H9 (cell line): ENCODE results near the gene PRUNE2. TPM values are rescaled to one million over a fixed set of nuclear protein-coding genes. Genes with fewer than 3 reads are reported as not detected.

Source experiments
- DNase-seq: peaks from one replicate; pipeline ENCODE4 v3.0.0-alpha.2; 2017
- H2AFZ ChIP-seq: one replicate; pipeline ENCODE4 v1.6.1; 2013; ENCODE audit warnings: mild to moderate bottlenecking, low read length, control low read depth, moderate library complexity
- H2AK5ac ChIP-seq: 2 replicates; pipeline ENCODE4 v1.6.1; 2013; ENCODE audit warnings: low read length, control low read depth, mixed read lengths; ENCODE audit not compliant: insufficient read length
- H2BK120ac ChIP-seq: one replicate; pipeline ENCODE4 v1.6.1; 2013; ENCODE audit warnings: low read depth, mild to moderate bottlenecking, low read length, control low read depth, inconsistent platforms; ENCODE audit not compliant: poor library complexity, severe bottlenecking
- H2BK12ac ChIP-seq: 2 replicates; pipeline ENCODE4 v1.6.1; 2013; ENCODE audit warnings: low read length, control low read depth, mixed read lengths, low read depth; ENCODE audit not compliant: insufficient read length
- H2BK15ac ChIP-seq: 2 replicates; pipeline ENCODE4 v1.6.1; 2013; ENCODE audit warnings: low read depth, low read length, control low read depth
- H2BK20ac ChIP-seq: one replicate; pipeline ENCODE4 v1.6.1; 2013; ENCODE audit warnings: low read depth, mild to moderate bottlenecking, low read length, control low read depth, inconsistent platforms; ENCODE audit not compliant: poor library complexity, severe bottlenecking
- H2BK5ac ChIP-seq: 2 replicates; pipeline ENCODE4 v1.6.1; 2013; ENCODE audit warnings: low read length, control low read depth, mixed read lengths; ENCODE audit not compliant: insufficient read length
- H3K14ac ChIP-seq: 2 replicates; pipeline ENCODE4 v1.6.1; 2013; ENCODE audit warnings: low read length, control low read depth; ENCODE audit not compliant: insufficient read depth
- H3K18ac ChIP-seq: 2 replicates; pipeline ENCODE4 v1.6.1; 2013; ENCODE audit warnings: low read depth, mild to moderate bottlenecking, mixed read lengths, low read length, control low read depth; ENCODE audit not compliant: insufficient read length
- H3K23ac ChIP-seq: 2 replicates; pipeline ENCODE4 v1.6.1; 2013; ENCODE audit warnings: low read length, control low read depth, mixed read lengths, low read depth; ENCODE audit not compliant: insufficient read length
- H3K23me2 ChIP-seq: 2 replicates; pipeline ENCODE4 v1.6.1; 2013; ENCODE audit warnings: low read depth, mild to moderate bottlenecking, mixed read lengths, low read length, control low read depth; ENCODE audit not compliant: insufficient read length, poor library complexity, severe bottlenecking
- H3K27ac ChIP-seq: 2 replicates; pipeline ENCODE4 v1.5.1; 2013; ENCODE audit warnings: low read length, control low read depth, mixed read lengths, low read depth; ENCODE audit not compliant: insufficient read length
- H3K27me3 ChIP-seq: 2 replicates; pipeline ENCODE4 v1.6.1; 2013; ENCODE audit warnings: low read length, control low read depth, inconsistent platforms; ENCODE audit not compliant: insufficient read depth
- H3K4ac ChIP-seq: 2 replicates; pipeline ENCODE4 v1.6.1; 2013; ENCODE audit warnings: low read depth, mild to moderate bottlenecking, control low read depth, inconsistent platforms, low read length, moderate library complexity
- H3K4me1 ChIP-seq: 2 replicates; pipeline ENCODE4 v1.6.1; 2013; ENCODE audit warnings: low read length, control low read depth, inconsistent platforms; ENCODE audit not compliant: insufficient read depth
- H3K4me2 ChIP-seq: 2 replicates; pipeline ENCODE4 v1.6.1; 2013; ENCODE audit warnings: low read length, control low read depth, mixed read lengths; ENCODE audit not compliant: insufficient read length, insufficient read depth
- H3K56ac ChIP-seq: 2 replicates; pipeline ENCODE4 v1.6.1; 2013; ENCODE audit warnings: low read depth, mild to moderate bottlenecking, mixed read lengths, low read length, control low read depth; ENCODE audit not compliant: insufficient read length
- H3K79me1 ChIP-seq: 2 replicates; pipeline ENCODE4 v1.6.1; 2013; ENCODE audit warnings: low read depth, mild to moderate bottlenecking, moderate library complexity, low read length, control low read depth, inconsistent platforms; ENCODE audit not compliant: insufficient read depth, poor library complexity, severe bottlenecking
- H3K79me2 ChIP-seq: 2 replicates; pipeline ENCODE4 v1.6.1; 2013; ENCODE audit warnings: low read length, control low read depth, inconsistent platforms; ENCODE audit not compliant: insufficient read depth
- H3K9ac ChIP-seq: 2 replicates; pipeline ENCODE4 v1.6.1; 2013; ENCODE audit warnings: low read length, control low read depth, mixed read lengths; ENCODE audit not compliant: insufficient read length; ENCODE audit errors: extremely low read depth
- H3K9me3 ChIP-seq: one replicate; pipeline ENCODE4 v1.6.1; 2013; ENCODE audit warnings: low read depth, low read length, inconsistent platforms; ENCODE audit not compliant: control insufficient read depth
- H3T11ph ChIP-seq: one replicate; pipeline ENCODE4 v1.6.1; 2013; ENCODE audit warnings: mild to moderate bottlenecking, low read length, control low read depth, inconsistent platforms
- H4K20me1 ChIP-seq: one replicate; pipeline ENCODE4 v1.6.1; 2013; ENCODE audit not compliant: control insufficient read depth, insufficient read length, insufficient read depth
- H4K5ac ChIP-seq: 2 replicates; pipeline ENCODE4 v1.6.1; 2013; ENCODE audit warnings: low read depth, mild to moderate bottlenecking, mixed read lengths, low read length, control low read depth; ENCODE audit not compliant: insufficient read length
- H4K8ac ChIP-seq: replicated peaks from 2 replicates; pipeline ENCODE4 v1.6.1; 2013; ENCODE audit warnings: low read length, control low read depth, mixed read lengths, low read depth; ENCODE audit not compliant: insufficient read length
- H4K91ac ChIP-seq: 2 replicates; pipeline ENCODE4 v1.6.1; 2013; ENCODE audit warnings: low read depth, mild to moderate bottlenecking, moderate library complexity, mixed read lengths, low read length, control low read depth; ENCODE audit not compliant: insufficient read length
- H3K27ac Mint-ChIP-seq, 3 experiments: 2 replicates in 2 of 3; 3 replicates in 1 of 3; pipeline ENCODE4 v1.8.0; 2020 to 2021; ENCODE audit warnings: mixed read lengths in 3 of 3, mild to moderate bottlenecking in 1 of 3, moderate library complexity in 1 of 3
- H3K27me3 Mint-ChIP-seq: 2 replicates; pipeline ENCODE4 v1.8.0; 2021; ENCODE audit warnings: low read depth, mild to moderate bottlenecking, moderate library complexity, mixed read lengths
- H3K36me3 Mint-ChIP-seq, 3 experiments: 2 replicates in 2 of 3; 3 replicates in 1 of 3; pipeline ENCODE4 v1.8.0; 2020 to 2021; ENCODE audit warnings: low read depth in 3 of 3, mixed read lengths in 3 of 3; ENCODE audit not compliant: insufficient read depth in 1 of 3
- H3K4me1 Mint-ChIP-seq, 2 experiments: 2 replicates each; pipeline ENCODE4 v1.8.0; 2020; ENCODE audit warnings: mixed read lengths in 2 of 2
- H3K4me3 Mint-ChIP-seq, 2 experiments: 2 replicates in 1 of 2; 3 replicates in 1 of 2; pipeline ENCODE4 v1.8.0; 2020 to 2021; ENCODE audit warnings: mild to moderate bottlenecking in 2 of 2, mixed read lengths in 2 of 2, moderate library complexity in 1 of 2
- H3K9me3 Mint-ChIP-seq, 2 experiments: 2 replicates in 1 of 2; 3 replicates in 1 of 2; pipeline ENCODE4 v1.8.0; 2020; ENCODE audit warnings: mild to moderate bottlenecking in 2 of 2, mixed read lengths in 2 of 2, moderate library complexity in 1 of 2
- CTCF ChIP-seq: fragments of 200-600 bp; sonication (generic); conservative IDR thresholded peaks from 3 replicates; pipeline ENCODE4 v1.8.0; 2021; ENCODE audit warnings: antibody characterized with exemption, mild to moderate bottlenecking
- WGBS: extraction: QIAGEN DNeasy Blood & Tissue Kit; methylation state at CpG from one replicate; pipeline ENCODE4 v1.1.7; 2013; ENCODE audit warnings: missing lambda C conversion rate, low lambda C conversion rate, mixed read lengths; ENCODE audit not compliant: insufficient read length; ENCODE audit errors: extremely low coverage; 5-methylcytosine and 5-hydroxymethylcytosine counted together
- total RNA-seq: library from RNA; stranded (reverse); gene quantifications from 2 replicates; pipeline ENCODE4 v1.2.1, GENCODE V29; 2021

Gene PRUNE2
- total RNA-seq, 1 experiment from 2014 or later, result 12.1 TPM

GRCh38 chr9:76605321-76605900, 300.5 kb downstream of the PRUNE2 start:
- Mint-ChIP-seq H3K27me3 (no peaks in the 10 kb centered on the region; the same call in 1 of the 2 replicates), H3K36me3 (peaks cover 0 to 8% (median 1%) of the 10 kb centered on the region in 3 experiments; a peak in 3 of 7 replicates), H3K27ac (no peak overlapping the region), H3K4me3 (no peak overlapping the region), H3K4me1 (peaks cover 10 to 14% of the 10 kb centered on the region in 2 experiments), H3K9me3 (no peaks in the 10 kb centered on the region)
- WGBS, result no CpG with 5 or more reads among the region's 5 CpGs
- H3K79me1 ChIP-seq, result no peaks in the 10 kb centered on the region
- no peak overlapping the region for H2BK15ac ChIP-seq
- H2BK120ac ChIP-seq, result no peak overlapping the region
- H3K9ac ChIP-seq, result no peak overlapping the region
- H3T11ph ChIP-seq, result no peak overlapping the region
- no peak overlapping the region for H2BK12ac ChIP-seq
- no peak overlapping the region for H3K27ac ChIP-seq
- no peak for TF ChIP-seq CTCF
- H4K91ac ChIP-seq, result no peak overlapping the region
- H3K4ac ChIP-seq, result no peak overlapping the region
- no peak overlapping the region for H4K5ac ChIP-seq
- no peak for DNase-seq
- no peaks in the 10 kb centered on the region for H3K79me2 ChIP-seq
- no peak overlapping the region for H3K18ac ChIP-seq
- no peaks in the 10 kb centered on the region for H3K23me2 ChIP-seq
- no peak overlapping the region for H2BK20ac ChIP-seq
- no peak overlapping the region for H3K56ac ChIP-seq
- no peaks in the 10 kb centered on the region for H3K4me1 ChIP-seq
- H3K27me3 ChIP-seq, result no peaks in the 10 kb centered on the region
- H3K23ac ChIP-seq, result no peak overlapping the region
- no peak overlapping the region for H3K4me2 ChIP-seq
- H3K9me3 ChIP-seq, result no peaks in the 10 kb centered on the region
- H2AK5ac ChIP-seq, result no peak overlapping the region
- no peak overlapping the region for H3K14ac ChIP-seq
- no peak overlapping the region for H2BK5ac ChIP-seq
- H2AFZ ChIP-seq, result no peak overlapping the region
- no peaks in the 10 kb centered on the region for H4K20me1 ChIP-seq
- H4K8ac ChIP-seq, result no peak overlapping the region
